ENCODE results near the gene COL12A1.

The COL12A1 gene

GRCh38 chr6:75117701-75118100 is 88.2 kb downstream of the COL12A1 start:
- DNase-seq (ENCODE audit: low read depth in 1 of 2, low spot score in 1 of 2): no peak

GRCh38 chr6:75116946-75117345 is 88.9 kb downstream of the COL12A1 start:
- TF ChIP-seq REST (IDR thresholded peaks at IDR 0.05; ENCODE audit: insufficient replicate concordance, low read depth) (no peak), POLR2AphosphoS5 (IDR thresholded peaks at IDR 0.05; ENCODE audit: low read depth) (no peak)
- TF ChIP-seq, protein P1, sequence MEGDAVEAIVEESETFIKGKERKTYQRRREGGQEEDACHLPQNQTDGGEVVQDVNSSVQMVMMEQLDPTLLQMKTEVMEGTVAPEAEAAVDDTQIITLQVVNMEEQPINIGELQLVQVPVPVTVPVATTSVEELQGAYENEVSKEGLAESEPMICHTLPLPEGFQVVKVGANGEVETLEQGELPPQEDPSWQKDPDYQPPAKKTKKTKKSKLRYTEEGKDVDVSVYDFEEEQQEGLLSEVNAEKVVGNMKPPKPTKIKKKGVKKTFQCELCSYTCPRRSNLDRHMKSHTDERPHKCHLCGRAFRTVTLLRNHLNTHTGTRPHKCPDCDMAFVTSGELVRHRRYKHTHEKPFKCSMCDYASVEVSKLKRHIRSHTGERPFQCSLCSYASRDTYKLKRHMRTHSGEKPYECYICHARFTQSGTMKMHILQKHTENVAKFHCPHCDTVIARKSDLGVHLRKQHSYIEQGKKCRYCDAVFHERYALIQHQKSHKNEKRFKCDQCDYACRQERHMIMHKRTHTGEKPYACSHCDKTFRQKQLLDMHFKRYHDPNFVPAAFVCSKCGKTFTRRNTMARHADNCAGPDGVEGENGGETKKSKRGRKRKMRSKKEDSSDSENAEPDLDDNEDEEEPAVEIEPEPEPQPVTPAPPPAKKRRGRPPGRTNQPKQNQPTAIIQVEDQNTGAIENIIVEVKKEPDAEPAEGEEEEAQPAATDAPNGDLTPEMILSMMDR (IDR thresholded peaks at IDR 0.05; ENCODE audit: insufficient read depth, low read length): no peak
- Histone ChIP-seq H3K27ac (replicated peaks) (no peak overlapping the region), H3K27me3 (ENCODE audit: insufficient read depth, poor library complexity, severe bottlenecking) (no peaks in the 10 kb centered on the region), H3K4me3 (replicated peaks; ENCODE audit: insufficient read depth, low read length) (no peak overlapping the region)
- DNase-seq (ENCODE audit: low read depth in 1 of 2, low spot score in 1 of 2): no peak

More at GRCh38 chr6:75117701-75118100, 88.2 kb downstream of the COL12A1 start:
- no peak for TF ChIP-seq POLR2AphosphoS5 (IDR thresholded peaks at IDR 0.05; ENCODE audit: low read depth)
- TF ChIP-seq, protein P1 (IDR thresholded peaks at IDR 0.05; ENCODE audit: insufficient read depth, low read length): no peak
- TF ChIP-seq GABPA (IDR thresholded peaks at IDR 0.05; ENCODE audit: low read depth): no peak
- TF ChIP-seq REST (IDR thresholded peaks at IDR 0.05; ENCODE audit: insufficient replicate concordance, low read depth): no peak
- TF ChIP-seq SPI1 (IDR thresholded peaks at IDR 0.05; ENCODE audit: borderline replicate concordance, low read depth): no peak
- Histone ChIP-seq H3K27ac (replicated peaks) (no peak overlapping the region), H3K4me3 (replicated peaks; ENCODE audit: insufficient read depth, low read length) (no peak overlapping the region), H3K27me3 (ENCODE audit: insufficient read depth, poor library complexity, severe bottlenecking) (no peaks in the 10 kb centered on the region)

- H3K27ac ChIP-seq (replicated peaks): no peak overlapping the region
- H3K4me3 ChIP-seq (replicated peaks; ENCODE audit: insufficient read depth, low read length): no peak overlapping the region
Measured at GRCh38 chr6:75115481-75115880, 90.4 kb downstream of the COL12A1 start.

More at GRCh38 chr6:75115481-75115880, 90.4 kb downstream of the COL12A1 start:
- no peak for DNase-seq (ENCODE audit: low read depth in 1 of 2, low spot score in 1 of 2)
- TF ChIP-seq GABPA (IDR thresholded peaks at IDR 0.05; ENCODE audit: low read depth): no peak
- TF ChIP-seq, protein P1 (IDR thresholded peaks at IDR 0.05; ENCODE audit: insufficient read depth, low read length): no peak
- no peak for TF ChIP-seq REST (IDR thresholded peaks at IDR 0.05; ENCODE audit: insufficient replicate concordance, low read depth)
- no peak for TF ChIP-seq SPI1 (IDR thresholded peaks at IDR 0.05; ENCODE audit: borderline replicate concordance, low read depth)
- TF ChIP-seq POLR2AphosphoS5 (IDR thresholded peaks at IDR 0.05; ENCODE audit: low read depth): no peak
- H3K27me3 ChIP-seq (ENCODE audit: insufficient read depth, poor library complexity, severe bottlenecking): no peaks in the 10 kb centered on the region

Measured in HL-60 (cell line).